Hepatocyte (in vitro differentiated cells): ENCODE data around the gene RBBP6.

Experiments
- EZH2 ChIP-seq: fragments of 200-600 bp; sonication (generic); IDR thresholded peaks from 2 replicates; pipeline ENCODE4 v1.6.1; 2016; ENCODE audit warnings: antibody characterized with exemption, mild to moderate bottlenecking, borderline replicate concordance
- EZH2phosphoT487 ChIP-seq: fragments of 200-600 bp; sonication (generic); IDR thresholded peaks from one replicate; pipeline ENCODE4 v1.6.1; 2018; ENCODE audit warnings: antibody characterized with exemption, mild to moderate bottlenecking, low read depth, moderate library complexity; ENCODE audit not compliant: unreplicated experiment, severe bottlenecking

GRCh38 chr16:24499193-24499814 lies 40.1 kb upstream of the RBBP6 start:
- TF ChIP-seq EZH2phosphoT487 (no peak), EZH2 (no peak)
